ENCODE results near the gene TMEM161B. TPM values are rescaled to one million over a fixed set of nuclear protein-coding genes. Genes with fewer than 3 reads are reported as not detected.

Gene TMEM161B
- total RNA-seq, 1 experiment from 2014 or later = 22.1 TPM

DNA sequence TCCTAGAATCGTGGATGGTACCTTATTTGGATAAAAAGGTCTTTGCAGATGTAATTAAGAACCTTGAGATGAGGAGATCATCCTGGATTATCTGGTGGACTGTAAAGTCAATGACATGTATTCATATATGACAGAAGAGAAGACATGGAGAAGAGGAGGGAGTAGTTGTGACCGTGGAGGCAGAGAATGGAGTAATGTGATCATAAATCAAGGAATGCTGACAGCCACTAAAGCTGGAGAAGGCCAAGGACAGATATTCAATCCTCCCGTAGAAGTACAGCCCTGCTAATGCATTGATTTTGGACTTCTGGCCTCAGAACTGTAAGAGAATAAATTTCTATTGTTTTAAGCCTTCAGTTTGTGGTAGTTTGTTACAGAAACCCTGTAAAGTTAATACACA, 18.7 kb upstream of the TMEM161B start:
- no peaks in the 10 kb centered on the region for H3K27me3 Mint-ChIP-seq (ENCODE audit: insufficient read depth, unreplicated experiment)
- no peaks in the 10 kb centered on the region for H3K9me3 ChIP-seq
- H3K36me3 Mint-ChIP-seq (ENCODE audit: insufficient read depth, unreplicated experiment) = no peaks in the 10 kb centered on the region
- H3K4me1 ChIP-seq = no peaks in the 10 kb centered on the region
- no peaks in the 10 kb centered on the region for H3K9me3 Mint-ChIP-seq (ENCODE audit: unreplicated experiment)
- TF ChIP-seq, protein P1, sequence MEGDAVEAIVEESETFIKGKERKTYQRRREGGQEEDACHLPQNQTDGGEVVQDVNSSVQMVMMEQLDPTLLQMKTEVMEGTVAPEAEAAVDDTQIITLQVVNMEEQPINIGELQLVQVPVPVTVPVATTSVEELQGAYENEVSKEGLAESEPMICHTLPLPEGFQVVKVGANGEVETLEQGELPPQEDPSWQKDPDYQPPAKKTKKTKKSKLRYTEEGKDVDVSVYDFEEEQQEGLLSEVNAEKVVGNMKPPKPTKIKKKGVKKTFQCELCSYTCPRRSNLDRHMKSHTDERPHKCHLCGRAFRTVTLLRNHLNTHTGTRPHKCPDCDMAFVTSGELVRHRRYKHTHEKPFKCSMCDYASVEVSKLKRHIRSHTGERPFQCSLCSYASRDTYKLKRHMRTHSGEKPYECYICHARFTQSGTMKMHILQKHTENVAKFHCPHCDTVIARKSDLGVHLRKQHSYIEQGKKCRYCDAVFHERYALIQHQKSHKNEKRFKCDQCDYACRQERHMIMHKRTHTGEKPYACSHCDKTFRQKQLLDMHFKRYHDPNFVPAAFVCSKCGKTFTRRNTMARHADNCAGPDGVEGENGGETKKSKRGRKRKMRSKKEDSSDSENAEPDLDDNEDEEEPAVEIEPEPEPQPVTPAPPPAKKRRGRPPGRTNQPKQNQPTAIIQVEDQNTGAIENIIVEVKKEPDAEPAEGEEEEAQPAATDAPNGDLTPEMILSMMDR (IDR thresholded peaks at IDR 0.05; ENCODE audit: insufficient read depth in 1 of 2, low read depth in 1 of 2, low read length in 1 of 2, severe bottlenecking in 1 of 2, unreplicated experiment in 1 of 2) = no peak
- no peaks in the 10 kb centered on the region for H3K27me3 ChIP-seq (replicated peaks; ENCODE audit: control insufficient read depth, insufficient read depth, low read length)
- ChIA-PET POLR2A (no interaction called here), CTCF (no interaction called here)
- intact Hi-C loops (cut with micrococcal nuclease; ENCODE audit: unreplicated experiment) = no loop called here
- H3K27ac Mint-ChIP-seq (ENCODE audit: unreplicated experiment) = no peak overlapping the region
- H3K4me1 Mint-ChIP-seq (ENCODE audit: low read depth, unreplicated experiment) = no peaks in the 10 kb centered on the region
- BruUV-seq (replicated peaks) = no TSS peak
- no peak for DNase-seq
- H3K36me3 ChIP-seq (ENCODE audit: control insufficient read depth, insufficient read depth, low read length) = no peaks in the 10 kb centered on the region
- H3K4me3 Mint-ChIP-seq (ENCODE audit: unreplicated experiment) = no peak overlapping the region
- no peak overlapping the region for H3K4me3 ChIP-seq (ENCODE audit: low read depth, low read length)

DNA sequence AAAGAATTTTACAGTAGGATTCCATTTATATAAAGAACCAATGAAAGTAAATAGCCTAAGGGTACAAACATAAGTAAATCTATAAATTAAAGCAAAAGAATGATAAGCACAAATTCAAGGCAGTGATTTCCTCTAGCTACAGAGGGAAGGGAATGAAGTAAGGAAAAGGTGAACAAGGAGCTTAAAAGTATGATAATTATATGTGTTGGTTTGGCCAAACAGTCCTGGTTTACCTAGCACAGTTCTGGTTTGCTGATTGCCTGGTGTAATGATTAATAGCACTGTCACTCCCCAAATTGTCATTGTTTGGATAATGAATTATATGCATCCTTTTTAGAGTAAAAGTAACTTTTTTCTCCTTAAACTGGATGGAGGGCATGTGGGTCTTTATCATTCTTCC, 15.0 kb upstream of the TMEM161B start:
- H3K36me3 Mint-ChIP-seq (ENCODE audit: insufficient read depth, unreplicated experiment) = no peaks in the 10 kb centered on the region
- DNase-seq = no peak
- H3K4me3 Mint-ChIP-seq (ENCODE audit: unreplicated experiment) = no peak overlapping the region
- no peaks in the 10 kb centered on the region for H3K36me3 ChIP-seq (ENCODE audit: control insufficient read depth, insufficient read depth, low read length)
- no peak overlapping the region for H3K27ac Mint-ChIP-seq (ENCODE audit: unreplicated experiment)
- TF ChIP-seq, protein P1 (IDR thresholded peaks at IDR 0.05; ENCODE audit: insufficient read depth in 1 of 2, low read depth in 1 of 2, low read length in 1 of 2, severe bottlenecking in 1 of 2, unreplicated experiment in 1 of 2) = no peak
- ChIA-PET POLR2A (no interaction called here), CTCF (no interaction called here)
- H3K27me3 ChIP-seq (replicated peaks; ENCODE audit: control insufficient read depth, insufficient read depth, low read length) = no peaks in the 10 kb centered on the region
- no TSS peak for BruUV-seq (replicated peaks)
- no peaks in the 10 kb centered on the region for H3K27me3 Mint-ChIP-seq (ENCODE audit: insufficient read depth, unreplicated experiment)
- intact Hi-C loops (cut with micrococcal nuclease; ENCODE audit: unreplicated experiment) = loop anchor here (2.0 kb wide), 1 partner anchor 15 kb away; the partner anchor contains the start of gene TMEM161B
- no peaks in the 10 kb centered on the region for H3K9me3 Mint-ChIP-seq (ENCODE audit: unreplicated experiment)
- H3K4me1 Mint-ChIP-seq (ENCODE audit: low read depth, unreplicated experiment) = peaks cover 8% of the 10 kb centered on the region
- no peaks in the 10 kb centered on the region for H3K9me3 ChIP-seq
- H3K4me3 ChIP-seq (ENCODE audit: low read depth, low read length) = no peak overlapping the region
- H3K4me1 ChIP-seq = no peaks in the 10 kb centered on the region

DNA sequence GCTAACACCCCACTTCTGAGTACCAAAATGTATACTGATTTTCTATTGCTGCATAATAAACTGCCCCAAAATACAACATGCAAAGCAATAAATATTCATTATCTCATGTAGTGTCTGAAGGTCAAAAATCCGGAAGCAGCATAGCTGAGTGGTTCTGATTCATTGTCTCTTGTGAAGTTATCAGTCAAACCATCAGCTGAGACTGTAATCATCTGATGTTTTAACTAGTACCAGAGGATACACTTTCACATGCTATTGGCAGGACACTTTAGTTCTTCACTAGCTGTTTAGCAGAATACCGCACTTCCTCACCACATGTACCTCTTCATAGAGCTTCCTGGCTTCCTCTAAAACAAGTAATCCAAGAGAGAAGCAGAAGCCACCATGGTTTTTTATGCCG, 12.7 kb upstream of the TMEM161B start:
- TF ChIP-seq, protein P1 (IDR thresholded peaks at IDR 0.05; ENCODE audit: insufficient read depth in 1 of 2, low read depth in 1 of 2, low read length in 1 of 2, severe bottlenecking in 1 of 2, unreplicated experiment in 1 of 2) = no peak
- Mint-ChIP-seq H3K27ac (ENCODE audit: unreplicated experiment) (no peak overlapping the region), H3K4me1 (ENCODE audit: low read depth, unreplicated experiment) (peaks cover 8% of the 10 kb centered on the region), H3K9me3 (ENCODE audit: unreplicated experiment) (no peaks in the 10 kb centered on the region), H3K36me3 (ENCODE audit: insufficient read depth, unreplicated experiment) (no peaks in the 10 kb centered on the region), H3K27me3 (ENCODE audit: insufficient read depth, unreplicated experiment) (no peaks in the 10 kb centered on the region), H3K4me3 (ENCODE audit: unreplicated experiment) (no peak overlapping the region)
- ChIA-PET CTCF (no interaction called here), POLR2A (no interaction called here)
- no peaks in the 10 kb centered on the region for H3K4me1 ChIP-seq
- DNase-seq = no peak
- no peaks in the 10 kb centered on the region for H3K27me3 ChIP-seq (replicated peaks; ENCODE audit: control insufficient read depth, insufficient read depth, low read length)
- intact Hi-C loops (cut with micrococcal nuclease; ENCODE audit: unreplicated experiment) = no loop called here
- H3K4me3 ChIP-seq (ENCODE audit: low read depth, low read length) = no peak overlapping the region
- H3K9me3 ChIP-seq = no peaks in the 10 kb centered on the region
- H3K36me3 ChIP-seq (ENCODE audit: control insufficient read depth, insufficient read depth, low read length) = no peaks in the 10 kb centered on the region
- no TSS peak for BruUV-seq (replicated peaks)
